Activated CD8-positive, alpha-beta memory T cell treated with anti-CD3 and anti-CD28 coated beads for 36 hours (primary cell): ENCODE results near the gene CASP2. TPM values are rescaled to one million over a fixed set of nuclear protein-coding genes. Genes with fewer than 3 reads are reported as not detected.

Source experiments
- CTCF ChIA-PET: fragments of 350-600 bp; sonication (Branson Sonifier 250); formaldehyde crosslinking; loops from one replicate; lab custom pipeline; 2021; ENCODE audit warnings: antibody characterized with exemption; lab: Charles Lee
- POLR2A ChIA-PET: fragments of 350-600 bp; sonication (Branson Sonifier 250); formaldehyde crosslinking; loops from one replicate; lab custom pipeline; 2021; ENCODE audit warnings: antibody characterized with exemption; lab: Charles Lee
- total RNA-seq, 2 experiments: library from RNA; stranded (reverse); gene quantifications; one replicate each; pipeline ENCODE4 v1.2.3, GENCODE V29; 2021

Gene CASP2
- total RNA-seq, 2 experiments from 2014 or later: 106 TPM

GRCh38 chr7:143343596-143343995 lies 55.4 kb downstream of the CASP2 start:
- ChIA-PET CTCF (no interaction called here), POLR2A (interaction anchor here (0.6 kb wide), 1 partner anchor 54 kb away, joined by 11 read pairs; no protein-coding TSS in a partner anchor)

GRCh38 chr7:143345428-143345900 lies 57.3 kb downstream of the CASP2 start:
- ChIA-PET POLR2A (no interaction called here), CTCF (interaction anchor here (0.6 to 1.9 kb wide), 13 partner anchors 10 to 557 kb away, joined by 3 to 9 read pairs (median 3); partner anchors contain the start of genes GSTK1 and TCAF1)

GRCh38 chr7:143346018-143346417 lies 57.9 kb downstream of the CASP2 start:
- CTCF ChIA-PET: interaction anchor here (0.6 to 1.9 kb wide), 12 partner anchors 10 to 556 kb away, joined by 3 to 9 read pairs (median 3); partner anchors contain the start of genes GSTK1 and TCAF1
- POLR2A ChIA-PET: no interaction called here

GRCh38 chr7:143347950-143348349 lies 59.8 kb downstream of the CASP2 start:
- CTCF ChIA-PET: interaction anchor here (1.7 kb wide), 1 partner anchor 32 kb away, joined by 3 read pairs; no protein-coding TSS in a partner anchor
- POLR2A ChIA-PET: no interaction called here

GRCh38 chr7:143351060-143351459 lies 62.9 kb downstream of the CASP2 start:
- ChIA-PET POLR2A (no interaction called here), CTCF (no interaction called here)

GRCh38 chr7:143351574-143351973 lies 63.4 kb downstream of the CASP2 start:
- ChIA-PET CTCF (no interaction called here), POLR2A (no interaction called here)

GRCh38 chr7:143352531-143353002 lies 64.4 kb downstream of the CASP2 start:
- ChIA-PET POLR2A (no interaction called here), CTCF (interaction anchor here (1.0 kb wide), 1 partner anchor 14 kb away, joined by 5 read pairs; no protein-coding TSS in a partner anchor)

GRCh38 chr7:143354376-143354775 lies 66.2 kb downstream of the CASP2 start:
- CTCF ChIA-PET: no interaction called here
- POLR2A ChIA-PET: no interaction called here

GRCh38 chr7:143354965-143355364 lies 66.8 kb downstream of the CASP2 start:
- POLR2A ChIA-PET: no interaction called here
- CTCF ChIA-PET: interaction anchor here (1.5 kb wide), 1 partner anchor 10 kb away, joined by 6 read pairs; no protein-coding TSS in a partner anchor

GRCh38 chr7:143355450-143356385 lies 67.6 kb downstream of the CASP2 start:
- CTCF ChIA-PET: interaction anchor here (1.3 to 1.5 kb wide), 2 partner anchors 10 to 14 kb away, joined by 6 read pairs; no protein-coding TSS in a partner anchor
- POLR2A ChIA-PET: no interaction called here

GRCh38 chr7:143356414-143357050 lies 68.4 kb downstream of the CASP2 start:
- ChIA-PET CTCF (interaction anchor here (1.3 to 2.7 kb wide), 4 partner anchors 11 to 24 kb away, joined by 5 to 9 read pairs (median 6); no protein-coding TSS in a partner anchor), POLR2A (interaction anchor here (0.5 kb wide), 1 partner anchor 109 kb away, joined by 10 read pairs; no protein-coding TSS in a partner anchor)

Other genes starting within 250 kb of the CASP2 start
- not detected for gene OR6V1, start 236.0 kb upstream of the CASP2 start, total RNA-seq
- gene PIP, start 156.3 kb upstream of the CASP2 start, total RNA-seq: not detected
- gene TAS2R39, start 104.9 kb upstream of the CASP2 start, total RNA-seq: not detected
- gene TAS2R40, start 66.3 kb upstream of the CASP2 start, total RNA-seq: not detected
- gene GSTK1, start 24.9 kb upstream of the CASP2 start, total RNA-seq: 100 to 1,000 TPM; 131 to 132 TPM
- gene TMEM139, start 3.4 kb upstream of the CASP2 start, total RNA-seq: under 1 TPM; 0.52 to 0.80 TPM
- gene CLCN1, start 27.8 kb downstream of the CASP2 start, total RNA-seq: not detected
- 1 to 10 TPM; 2.2 to 2.3 TPM for gene FAM131B, start 74.4 kb downstream of the CASP2 start, total RNA-seq
- 100 to 1,000 TPM; 105 to 107 TPM for gene ZYX, start 93.0 kb downstream of the CASP2 start, total RNA-seq
- under 1 TPM; 0.69 to 0.82 TPM for gene EPHA1, start 120.5 kb downstream of the CASP2 start, total RNA-seq
- not detected for gene TAS2R60, start 155.1 kb downstream of the CASP2 start, total RNA-seq
- not detected for gene TAS2R41, start 189.5 kb downstream of the CASP2 start, total RNA-seq